ENCODE measurements around the gene ACHE.
A peak's percentile ranks its signal among the peaks of the same experiment; 100 is the strongest.
"Not testable (repeated sequence)": the region's sequence is repeated elsewhere in the genome, so short reads cannot be mapped to it uniquely, and the experiment has no call there.

The ACHE gene

GRCh38 chr7:100865372-100865911 is 30.2 kb downstream of the ACHE start:
- TF ChIP-seq POLR2AphosphoS5 (IDR thresholded peaks at IDR 0.05; ENCODE audit: borderline replicate concordance, low read depth, low read length) (no peak), FOXP2 (optimal IDR thresholded peaks at IDR 0.05; ENCODE audit: control extremely low read depth, extremely low read length, insufficient read depth) (no peak), EZH2 (IDR thresholded peaks at IDR 0.05) (no peak)
- Histone ChIP-seq H3K36me3 (ENCODE audit: insufficient read depth, low read length) (peaks cover 7% of the 10 kb centered on the region; the same call in 1 of the 2 replicates), H3K9ac (ENCODE audit: insufficient read length) (peak overlapping the region; percentile 98), H3K27ac (peak overlapping the region; percentile 98), H3K9me3 (ENCODE audit: low read depth, low read length) (no peaks in the 10 kb centered on the region), H3K4me3 (peak overlapping the region; percentile 92)
- DNase-seq (ENCODE audit: low read depth, low spot score), result no peak

- Histone ChIP-seq H3K9me3 (ENCODE audit: low read depth, low read length) (no peaks in the 10 kb centered on the region), H3K36me3 (ENCODE audit: insufficient read depth, low read length) (no peaks in the 10 kb centered on the region; the same call in 1 of the 2 replicates), H3K9ac (ENCODE audit: insufficient read length) (no peak overlapping the region), H3K27ac (peak overlapping the region; percentile 98), H3K4me3 (no peak overlapping the region)
- no peak for DNase-seq (ENCODE audit: low read depth, low spot score)
- no peak for TF ChIP-seq EZH2 (IDR thresholded peaks at IDR 0.05)
- no peak for TF ChIP-seq POLR2AphosphoS5 (IDR thresholded peaks at IDR 0.05; ENCODE audit: borderline replicate concordance, low read depth, low read length)
- no peak for TF ChIP-seq FOXP2 (optimal IDR thresholded peaks at IDR 0.05; ENCODE audit: control extremely low read depth, extremely low read length, insufficient read depth)
These were observed 31.3 kb downstream of the ACHE start for GRCh38 chr7:100864263-100864845.

- no peaks in the 10 kb centered on the region for H3K9me3 ChIP-seq (ENCODE audit: low read depth, low read length)
- TF ChIP-seq FOXP2 (optimal IDR thresholded peaks at IDR 0.05; ENCODE audit: control extremely low read depth, extremely low read length, insufficient read depth), result no peak
- no peak for TF ChIP-seq EZH2 (IDR thresholded peaks at IDR 0.05)
- no peak for TF ChIP-seq POLR2AphosphoS5 (IDR thresholded peaks at IDR 0.05; ENCODE audit: borderline replicate concordance, low read depth, low read length)
- no peak overlapping the region for H3K9ac ChIP-seq (ENCODE audit: insufficient read length)
- no peaks in the 10 kb centered on the region for H3K36me3 ChIP-seq (ENCODE audit: insufficient read depth, low read length)
- no peak overlapping the region for H3K4me3 ChIP-seq
- no peak overlapping the region for H3K27ac ChIP-seq
- no peak for DNase-seq (ENCODE audit: low read depth, low spot score)
These were observed 32.2 kb downstream of the ACHE start for GRCh38 chr7:100863406-100863950.

GRCh38 chr7:100861616-100861985 is 34.1 kb downstream of the ACHE start:
- H3K27ac ChIP-seq, result no peak overlapping the region

GRCh38 chr7:100860702-100861615 is 34.7 kb downstream of the ACHE start:
- Histone ChIP-seq H3K9me3 (ENCODE audit: low read depth, low read length) (no peaks in the 10 kb centered on the region), H3K27ac (no peak overlapping the region), H3K9ac (ENCODE audit: insufficient read length) (no peak overlapping the region), H3K36me3 (ENCODE audit: insufficient read depth, low read length) (no peaks in the 10 kb centered on the region), H3K4me3 (no peak overlapping the region)
- no peak for DNase-seq (ENCODE audit: low read depth, low spot score)
- no peak for TF ChIP-seq FOXP2 (optimal IDR thresholded peaks at IDR 0.05; ENCODE audit: control extremely low read depth, extremely low read length, insufficient read depth)
- TF ChIP-seq POLR2AphosphoS5 (IDR thresholded peaks at IDR 0.05; ENCODE audit: borderline replicate concordance, low read depth, low read length), result no peak
- no peak for TF ChIP-seq EZH2 (IDR thresholded peaks at IDR 0.05)

More at GRCh38 chr7:100861616-100861985, 34.1 kb downstream of the ACHE start:
- no peak for DNase-seq (ENCODE audit: low read depth, low spot score)
- Histone ChIP-seq H3K9me3 (ENCODE audit: low read depth, low read length) (no peaks in the 10 kb centered on the region), H3K9ac (ENCODE audit: insufficient read length) (no peak overlapping the region), H3K36me3 (ENCODE audit: insufficient read depth, low read length) (no peaks in the 10 kb centered on the region), H3K4me3 (no peak overlapping the region)
- TF ChIP-seq FOXP2 (optimal IDR thresholded peaks at IDR 0.05; ENCODE audit: control extremely low read depth, extremely low read length, insufficient read depth) (no peak), POLR2AphosphoS5 (IDR thresholded peaks at IDR 0.05; ENCODE audit: borderline replicate concordance, low read depth, low read length) (no peak), EZH2 (IDR thresholded peaks at IDR 0.05) (no peak)

GRCh38 chr7:100859856-100860255 is 35.8 kb downstream of the ACHE start:
- Histone ChIP-seq H3K27ac (no peak overlapping the region), H3K36me3 (ENCODE audit: insufficient read depth, low read length) (no peaks in the 10 kb centered on the region), H3K4me3 (no peak overlapping the region), H3K9me3 (ENCODE audit: low read depth, low read length) (no peaks in the 10 kb centered on the region), H3K9ac (ENCODE audit: insufficient read length) (no peak overlapping the region)
- TF ChIP-seq FOXP2 (optimal IDR thresholded peaks at IDR 0.05; ENCODE audit: control extremely low read depth, extremely low read length, insufficient read depth) (no peak), POLR2AphosphoS5 (IDR thresholded peaks at IDR 0.05; ENCODE audit: borderline replicate concordance, low read depth, low read length) (no peak), EZH2 (IDR thresholded peaks at IDR 0.05) (no peak)
- DNase-seq (ENCODE audit: low read depth, low spot score), result no peak

GRCh38 chr7:100856871-100857282 is 38.8 kb downstream of the ACHE start:
- no peaks in the 10 kb centered on the region for H3K36me3 ChIP-seq (ENCODE audit: insufficient read depth, low read length)
- no peak for DNase-seq (ENCODE audit: low read depth, low spot score)
- no peak overlapping the region for H3K27ac ChIP-seq
- TF ChIP-seq FOXP2 (optimal IDR thresholded peaks at IDR 0.05; ENCODE audit: control extremely low read depth, extremely low read length, insufficient read depth) (no peak), EZH2 (IDR thresholded peaks at IDR 0.05) (no peak), POLR2AphosphoS5 (IDR thresholded peaks at IDR 0.05; ENCODE audit: borderline replicate concordance, low read depth, low read length) (no peak)
- H3K4me3 ChIP-seq, result no peak overlapping the region
- no peaks in the 10 kb centered on the region for H3K9me3 ChIP-seq (ENCODE audit: low read depth, low read length)
- H3K9ac ChIP-seq (ENCODE audit: insufficient read length), result no peak overlapping the region

GRCh38 chr7:100855515-100855914 is 40.2 kb downstream of the ACHE start:
- H3K4me3 ChIP-seq, result no peak overlapping the region
- no peak for DNase-seq (ENCODE audit: low read depth, low spot score)
- no peaks in the 10 kb centered on the region for H3K36me3 ChIP-seq (ENCODE audit: insufficient read depth, low read length)
- H3K27ac ChIP-seq, result no peak overlapping the region
- no peak for TF ChIP-seq POLR2AphosphoS5 (IDR thresholded peaks at IDR 0.05; ENCODE audit: borderline replicate concordance, low read depth, low read length)
- no peak for TF ChIP-seq FOXP2 (optimal IDR thresholded peaks at IDR 0.05; ENCODE audit: control extremely low read depth, extremely low read length, insufficient read depth)
- TF ChIP-seq EZH2 (IDR thresholded peaks at IDR 0.05), result no peak
- no peaks in the 10 kb centered on the region for H3K9me3 ChIP-seq (ENCODE audit: low read depth, low read length)
- no peak overlapping the region for H3K9ac ChIP-seq (ENCODE audit: insufficient read length)

GRCh38 chr7:100854899-100855298 is 40.8 kb downstream of the ACHE start:
- H3K9ac ChIP-seq (ENCODE audit: insufficient read length); H3K36me3 ChIP-seq (ENCODE audit: insufficient read depth, low read length); DNase-seq (ENCODE audit: low read depth, low spot score); H3K27ac ChIP-seq; H3K9me3 ChIP-seq (ENCODE audit: low read depth, low read length); H3K4me3 ChIP-seq: not testable (repeated sequence)

Data from SK-N-MC (cell line).